Endothelial cell (in vitro differentiated cells): Measurements from ENCODE around the gene DERL3. TPM values are rescaled to one million over a fixed set of nuclear protein-coding genes. Genes with fewer than 3 reads are reported as not detected.
A peak's percentile ranks its signal among the peaks of the same experiment; 100 is the strongest.

Experiments used
- DNase-seq: peaks from one replicate; pipeline ENCODE4 v3.0.0; 2021; ENCODE audit warnings: low spot score
- H3K27ac Mint-ChIP-seq: one replicate; pipeline ENCODE4 v1.8.0; 2021; ENCODE audit warnings: mixed read lengths, inconsistent platforms; ENCODE audit not compliant: unreplicated experiment
- H3K27me3 Mint-ChIP-seq: one replicate; pipeline ENCODE4 v1.8.0; 2021; ENCODE audit warnings: mild to moderate bottlenecking, moderate library complexity, mixed read lengths, inconsistent platforms; ENCODE audit not compliant: unreplicated experiment
- H3K36me3 Mint-ChIP-seq: one replicate; pipeline ENCODE4 v1.8.0; 2021; ENCODE audit warnings: mild to moderate bottlenecking, low read depth, mixed read lengths, inconsistent platforms; ENCODE audit not compliant: unreplicated experiment
- H3K4me1 Mint-ChIP-seq: one replicate; pipeline ENCODE4 v1.8.0; 2021; ENCODE audit warnings: mild to moderate bottlenecking, mixed read lengths, inconsistent platforms; ENCODE audit not compliant: unreplicated experiment
- H3K4me3 Mint-ChIP-seq: one replicate; pipeline ENCODE4 v1.8.0; 2021; ENCODE audit warnings: mild to moderate bottlenecking, mixed read lengths, inconsistent platforms; ENCODE audit not compliant: unreplicated experiment
- H3K9me3 Mint-ChIP-seq: one replicate; pipeline ENCODE4 v1.8.0; 2021; ENCODE audit warnings: mixed read lengths, inconsistent platforms; ENCODE audit not compliant: unreplicated experiment
- long read RNA-seq: library from polyadenylated mRNA; unstranded; transcript quantifications from one replicate; pipeline ENCODE4 v2.0.0, GENCODE V29; 2020; ENCODE audit not compliant: unreplicated experiment
- total RNA-seq: library from RNA; stranded (reverse); fragmentation: NEBNext Ultra II Directional; extraction: Animal tissue kit (Norgen Biotek cat#: 25700); gene quantifications from one replicate; pipeline ENCODE4 v1.2.1, GENCODE V29; 2021; ENCODE audit not compliant: unreplicated experiment
- TF ChIP-seq, protein P1 (sequence below): fragments of 200-600 bp; sonication (generic); IDR thresholded peaks from one replicate; pipeline ENCODE4 v1.5.0; 2021; ENCODE audit warnings: antibody characterized with exemption; ENCODE audit not compliant: unreplicated experiment

DERL3 gene
- total RNA-seq, result 1.3 TPM
- long read RNA-seq, partial matches to known transcripts, result 0 of 2 reads
- long read RNA-seq, other reads (novel, unspliced or antisense), result 0 of 2 reads

GRCh38 chr22:23838681-23839468 is at the start of gene DERL3:
DERL3 (minus strand) TSS chr22:23839006; CDS start chr22:23838987, 19 bp downstream.
- peak; percentile 95 for DNase-seq
- Mint-ChIP-seq H3K9me3 (no peaks in the 10 kb centered on the region), H3K36me3 (peaks cover 3% of the 10 kb centered on the region), H3K27me3 (peaks cover 21% of the 10 kb centered on the region), H3K4me3 (peak within 1 kb of the TSS; percentile 91), H3K4me1 (peaks cover 10% of the 10 kb centered on the region), H3K27ac (peak within 1 kb of the TSS; percentile 57)
- TF ChIP-seq, protein P1, sequence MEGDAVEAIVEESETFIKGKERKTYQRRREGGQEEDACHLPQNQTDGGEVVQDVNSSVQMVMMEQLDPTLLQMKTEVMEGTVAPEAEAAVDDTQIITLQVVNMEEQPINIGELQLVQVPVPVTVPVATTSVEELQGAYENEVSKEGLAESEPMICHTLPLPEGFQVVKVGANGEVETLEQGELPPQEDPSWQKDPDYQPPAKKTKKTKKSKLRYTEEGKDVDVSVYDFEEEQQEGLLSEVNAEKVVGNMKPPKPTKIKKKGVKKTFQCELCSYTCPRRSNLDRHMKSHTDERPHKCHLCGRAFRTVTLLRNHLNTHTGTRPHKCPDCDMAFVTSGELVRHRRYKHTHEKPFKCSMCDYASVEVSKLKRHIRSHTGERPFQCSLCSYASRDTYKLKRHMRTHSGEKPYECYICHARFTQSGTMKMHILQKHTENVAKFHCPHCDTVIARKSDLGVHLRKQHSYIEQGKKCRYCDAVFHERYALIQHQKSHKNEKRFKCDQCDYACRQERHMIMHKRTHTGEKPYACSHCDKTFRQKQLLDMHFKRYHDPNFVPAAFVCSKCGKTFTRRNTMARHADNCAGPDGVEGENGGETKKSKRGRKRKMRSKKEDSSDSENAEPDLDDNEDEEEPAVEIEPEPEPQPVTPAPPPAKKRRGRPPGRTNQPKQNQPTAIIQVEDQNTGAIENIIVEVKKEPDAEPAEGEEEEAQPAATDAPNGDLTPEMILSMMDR, result no peak

DNA sequence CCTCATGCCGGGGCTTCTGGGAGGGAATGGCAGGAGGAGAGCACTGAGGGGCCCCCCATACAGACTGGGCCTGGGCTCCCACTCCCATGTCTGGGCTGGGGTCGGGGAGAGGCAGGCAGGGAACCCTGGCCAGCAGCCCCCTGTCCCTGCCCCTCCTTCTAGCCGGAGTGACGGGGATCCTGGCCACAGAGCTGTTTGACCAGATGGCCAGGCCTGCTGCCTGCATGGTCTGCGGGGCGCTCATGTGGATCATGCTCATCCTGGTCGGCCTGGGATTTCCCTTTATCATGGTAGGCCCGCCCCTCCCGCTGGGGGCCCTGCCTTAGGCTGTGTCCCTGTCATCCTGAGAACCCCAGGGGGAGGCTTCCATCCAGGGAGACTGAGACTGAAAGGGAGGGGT is 45.3 kb upstream of the DERL3 start:
- Mint-ChIP-seq H3K4me1 (no peaks in the 10 kb centered on the region), H3K9me3 (no peaks in the 10 kb centered on the region), H3K27ac (no peak overlapping the region), H3K36me3 (peaks cover 14% of the 10 kb centered on the region), H3K4me3 (no peak overlapping the region), H3K27me3 (peaks cover 3% of the 10 kb centered on the region)
- no peak for DNase-seq
- TF ChIP-seq, protein P1, result no peak

DNA sequence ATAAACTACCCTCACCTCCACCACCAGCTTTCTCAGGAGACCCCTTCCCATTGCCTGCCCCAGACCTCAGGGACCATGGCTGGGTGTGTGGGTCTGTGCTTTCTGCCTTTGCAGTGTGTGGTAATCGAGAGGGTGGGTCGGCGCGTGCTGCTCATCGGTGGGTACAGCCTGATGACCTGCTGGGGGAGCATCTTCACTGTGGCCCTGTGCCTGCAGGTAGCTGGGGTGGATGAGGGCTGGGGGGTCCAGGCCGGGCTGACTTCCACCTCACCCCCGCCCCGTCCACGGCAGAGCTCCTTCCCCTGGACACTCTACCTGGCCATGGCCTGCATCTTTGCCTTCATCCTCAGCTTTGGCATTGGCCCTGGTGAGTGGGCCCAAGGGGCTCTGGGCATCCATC is 44.9 kb upstream of the DERL3 start:
- Mint-ChIP-seq H3K27ac (no peak overlapping the region), H3K4me3 (no peak overlapping the region), H3K9me3 (no peaks in the 10 kb centered on the region), H3K27me3 (peaks cover 3% of the 10 kb centered on the region), H3K4me1 (no peaks in the 10 kb centered on the region), H3K36me3 (peaks cover 15% of the 10 kb centered on the region)
- TF ChIP-seq, protein P1, result no peak
- no peak for DNase-seq

DNA sequence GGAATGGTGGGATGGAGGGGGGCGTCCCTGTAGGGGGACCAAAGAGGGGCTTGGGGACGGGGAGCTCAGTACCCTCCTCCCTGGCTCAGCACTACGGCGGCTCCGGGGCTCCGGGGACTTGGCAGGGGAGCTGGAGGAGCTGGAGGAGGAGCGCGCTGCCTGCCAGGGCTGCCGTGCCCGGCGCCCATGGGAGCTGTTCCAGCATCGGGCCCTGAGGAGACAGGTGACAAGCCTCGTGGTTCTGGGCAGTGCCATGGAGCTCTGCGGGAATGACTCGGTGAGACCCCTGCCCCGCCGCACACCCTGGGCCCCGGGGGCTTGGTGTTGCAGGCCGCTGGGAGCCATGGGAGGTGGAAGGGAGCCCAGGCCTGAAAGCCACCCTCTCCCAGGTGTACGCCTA is 43.6 kb upstream of the DERL3 start:
- Mint-ChIP-seq H3K4me1 (no peaks in the 10 kb centered on the region), H3K27ac (no peak overlapping the region), H3K36me3 (peaks cover 21% of the 10 kb centered on the region), H3K9me3 (no peaks in the 10 kb centered on the region), H3K4me3 (no peak overlapping the region), H3K27me3 (peaks cover 3% of the 10 kb centered on the region)
- TF ChIP-seq, protein P1, result no peak
- DNase-seq, result no peak

GRCh38 chr22:23878219-23878618 is 39.4 kb upstream of the DERL3 start:
- Mint-ChIP-seq H3K27me3 (peaks cover 3% of the 10 kb centered on the region), H3K36me3 (peaks cover 24% of the 10 kb centered on the region), H3K27ac (no peak overlapping the region), H3K9me3 (no peaks in the 10 kb centered on the region), H3K4me1 (no peaks in the 10 kb centered on the region), H3K4me3 (no peak overlapping the region)
- TF ChIP-seq, protein P1, result no peak
- DNase-seq, result no peak
